C4-2B (cell line): ENCODE measurements around the gene FSTL4.

Experiments used
- ZFX ChIP-seq: fragments of 450-650 bp; IDR thresholded peaks from 2 replicates; pipeline ENCODE4 v1.6.1; 2017
- TF ChIP-seq, protein P1 (sequence below): fragments of 450-650 bp; conservative IDR thresholded peaks from 2 replicates; pipeline ENCODE4 v1.5.1; 2017; ENCODE audit warnings: mild to moderate bottlenecking

- TF ChIP-seq, protein P1, sequence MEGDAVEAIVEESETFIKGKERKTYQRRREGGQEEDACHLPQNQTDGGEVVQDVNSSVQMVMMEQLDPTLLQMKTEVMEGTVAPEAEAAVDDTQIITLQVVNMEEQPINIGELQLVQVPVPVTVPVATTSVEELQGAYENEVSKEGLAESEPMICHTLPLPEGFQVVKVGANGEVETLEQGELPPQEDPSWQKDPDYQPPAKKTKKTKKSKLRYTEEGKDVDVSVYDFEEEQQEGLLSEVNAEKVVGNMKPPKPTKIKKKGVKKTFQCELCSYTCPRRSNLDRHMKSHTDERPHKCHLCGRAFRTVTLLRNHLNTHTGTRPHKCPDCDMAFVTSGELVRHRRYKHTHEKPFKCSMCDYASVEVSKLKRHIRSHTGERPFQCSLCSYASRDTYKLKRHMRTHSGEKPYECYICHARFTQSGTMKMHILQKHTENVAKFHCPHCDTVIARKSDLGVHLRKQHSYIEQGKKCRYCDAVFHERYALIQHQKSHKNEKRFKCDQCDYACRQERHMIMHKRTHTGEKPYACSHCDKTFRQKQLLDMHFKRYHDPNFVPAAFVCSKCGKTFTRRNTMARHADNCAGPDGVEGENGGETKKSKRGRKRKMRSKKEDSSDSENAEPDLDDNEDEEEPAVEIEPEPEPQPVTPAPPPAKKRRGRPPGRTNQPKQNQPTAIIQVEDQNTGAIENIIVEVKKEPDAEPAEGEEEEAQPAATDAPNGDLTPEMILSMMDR, result no peak
- no peak for TF ChIP-seq ZFX
These were observed 464.4 kb downstream of the FSTL4 start for GRCh38 chr5:133147815-133148567.
